Keratinocyte (primary cell): ENCODE measurements around the gene USP20.

ENCODE experiments used
- EZH2 ChIP-seq: IDR thresholded peaks from one replicate; pipeline ENCODE4 v1.6.1; 2012; ENCODE audit warnings: inconsistent platforms, mild to moderate bottlenecking, low read length, moderate library complexity
- TF ChIP-seq, protein P1 (sequence below), 3 experiments: IDR thresholded peaks in 1 of 3; conservative IDR thresholded peaks in 1 of 3; optimal IDR thresholded peaks in 1 of 3; 2 replicates in 2 of 3; 3 replicates in 1 of 3; pipeline versions ENCODE3 to v1.5.1; 2011; ENCODE audit warnings: low read length in 3 of 3, mild to moderate bottlenecking in 3 of 3, moderate library complexity in 2 of 3, control low read depth in 1 of 3, inconsistent platforms in 1 of 3; ENCODE audit not compliant: insufficient read depth in 2 of 3; ENCODE audit errors: extremely low read depth in 1 of 3

DNA sequence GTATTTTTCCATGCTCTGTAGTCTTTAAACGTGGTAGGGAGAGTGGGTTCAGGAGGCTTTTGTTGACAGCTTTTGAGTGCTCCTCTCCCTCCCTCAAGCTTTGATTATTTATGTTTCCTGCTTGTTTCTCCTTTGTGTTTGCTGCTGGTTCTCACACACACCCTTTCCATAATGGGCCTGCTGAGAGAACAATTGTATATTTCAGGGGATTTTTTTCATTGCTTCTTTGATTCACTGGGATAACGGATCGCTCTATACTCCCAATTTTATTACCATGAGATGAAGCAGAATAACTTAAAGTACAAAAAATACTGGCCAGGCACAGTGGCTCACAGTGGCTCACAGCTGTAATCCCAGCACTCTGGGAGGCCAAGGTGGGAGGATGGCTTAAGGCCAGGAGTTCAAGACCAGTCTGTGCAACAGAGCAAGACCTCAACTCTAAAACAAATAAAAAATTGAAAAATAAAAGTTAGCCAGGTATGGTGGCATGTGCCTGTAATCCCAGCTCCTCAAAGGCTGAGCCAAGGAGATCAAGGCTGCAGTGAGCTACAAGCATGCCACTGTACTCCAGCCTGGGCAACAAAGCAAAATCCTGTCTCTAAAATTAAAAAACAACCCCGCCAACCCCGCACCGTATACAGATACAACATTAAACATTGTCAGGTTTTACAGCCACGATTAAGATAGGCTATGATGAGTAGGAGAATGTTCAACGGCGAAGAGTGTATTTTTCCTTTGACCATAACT is 66.9 kb downstream of the USP20 start:
- TF ChIP-seq, protein P1, sequence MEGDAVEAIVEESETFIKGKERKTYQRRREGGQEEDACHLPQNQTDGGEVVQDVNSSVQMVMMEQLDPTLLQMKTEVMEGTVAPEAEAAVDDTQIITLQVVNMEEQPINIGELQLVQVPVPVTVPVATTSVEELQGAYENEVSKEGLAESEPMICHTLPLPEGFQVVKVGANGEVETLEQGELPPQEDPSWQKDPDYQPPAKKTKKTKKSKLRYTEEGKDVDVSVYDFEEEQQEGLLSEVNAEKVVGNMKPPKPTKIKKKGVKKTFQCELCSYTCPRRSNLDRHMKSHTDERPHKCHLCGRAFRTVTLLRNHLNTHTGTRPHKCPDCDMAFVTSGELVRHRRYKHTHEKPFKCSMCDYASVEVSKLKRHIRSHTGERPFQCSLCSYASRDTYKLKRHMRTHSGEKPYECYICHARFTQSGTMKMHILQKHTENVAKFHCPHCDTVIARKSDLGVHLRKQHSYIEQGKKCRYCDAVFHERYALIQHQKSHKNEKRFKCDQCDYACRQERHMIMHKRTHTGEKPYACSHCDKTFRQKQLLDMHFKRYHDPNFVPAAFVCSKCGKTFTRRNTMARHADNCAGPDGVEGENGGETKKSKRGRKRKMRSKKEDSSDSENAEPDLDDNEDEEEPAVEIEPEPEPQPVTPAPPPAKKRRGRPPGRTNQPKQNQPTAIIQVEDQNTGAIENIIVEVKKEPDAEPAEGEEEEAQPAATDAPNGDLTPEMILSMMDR (optimal IDR thresholded peaks at IDR 0.05 in 1 of 3, IDR thresholded peaks at IDR 0.05 in 1 of 3, conservative IDR thresholded peaks at IDR 0.05 in 1 of 3; ENCODE audit: extremely low read depth in 1 of 3, insufficient read depth in 2 of 3, low read length in 3 of 3): no peak
- TF ChIP-seq EZH2: no peak
